Stimulated activated CD8-positive, alpha-beta memory T cell treated with anti-CD3 and anti-CD28 coated beads, Interleukin-2, amount 100 ng/mL, for 1 hour (primary cell): ENCODE data around the gene MICU1.
"Not testable (repeated sequence)": the region's sequence is repeated elsewhere in the genome, so short reads cannot be mapped to it uniquely, and the experiment has no call there.

ENCODE experiments used
- DNase-seq, 2 donors: peaks; one replicate each; pipeline ENCODE4 v3.0.0-alpha.2; 2020; ENCODE audit warnings: low read depth in 2 of 2

Gene MICU1

GRCh38 chr10:72389014-72389413, 236.9 kb downstream of the MICU1 start:
- no peak for DNase-seq

GRCh38 chr10:72388062-72388461, 237.8 kb downstream of the MICU1 start:
- no peak for DNase-seq

GRCh38 chr10:72386916-72387586, 238.8 kb downstream of the MICU1 start:
- no peak for DNase-seq

- DNase-seq, result no peak
Measured at GRCh38 chr10:72385724-72386123, 240.2 kb downstream of the MICU1 start.

GRCh38 chr10:72384982-72385381, 240.9 kb downstream of the MICU1 start:
- DNase-seq, result not testable (repeated sequence)

- DNase-seq, result no peak
Measured at GRCh38 chr10:72379776-72380175, 246.1 kb downstream of the MICU1 start.

GRCh38 chr10:72379062-72379461, 246.8 kb downstream of the MICU1 start:
- no peak for DNase-seq

- no peak for DNase-seq
Measured at GRCh38 chr10:72375585-72375984, 250.3 kb downstream of the MICU1 start.

GRCh38 chr10:72375173-72375572, 250.7 kb downstream of the MICU1 start:
- no peak for DNase-seq

GRCh38 chr10:72370201-72370722, 255.6 kb downstream of the MICU1 start:
- DNase-seq, result no peak

GRCh38 chr10:72367301-72367960, 258.4 kb downstream of the MICU1 start:
- no peak for DNase-seq

- DNase-seq, result no peak
Measured at GRCh38 chr10:72365106-72365895, 260.6 kb downstream of the MICU1 start.

- DNase-seq, result peak; percentile 58 to 65
Measured at GRCh38 chr10:72364239-72364777, 261.6 kb downstream of the MICU1 start.

- DNase-seq, result no peak
Measured at GRCh38 chr10:72356987-72357386, 268.9 kb downstream of the MICU1 start.

- DNase-seq, result no peak
Measured at GRCh38 chr10:72356115-72356514, 269.8 kb downstream of the MICU1 start.

- no peak for DNase-seq
Measured at GRCh38 chr10:72355214-72355555, 270.7 kb downstream of the MICU1 start.

- DNase-seq, result peak; percentile 72 to 75
Measured at GRCh38 chr10:72354356-72355213, 271.3 kb downstream of the MICU1 start, which contains the start of gene DNAJB12. Gene DNAJB12, minus strand, starts transcription at chr10:72354919. Its CDS starts 22 bp downstream, at chr10:72354897.

- DNase-seq, result no peak
Measured at GRCh38 chr10:72353965-72354355, 271.9 kb downstream of the MICU1 start.

- no peak for DNase-seq
Measured at GRCh38 chr10:72353028-72353964, 272.6 kb downstream of the MICU1 start.

- DNase-seq, result no peak
Measured at GRCh38 chr10:72351479-72351878, 274.4 kb downstream of the MICU1 start.
